Middle frontal gyrus (tissue), 1 donor: Measurements from ENCODE around the gene BRD7.
"Not testable (repeated sequence)": the region's sequence is repeated elsewhere in the genome, so short reads cannot be mapped to it uniquely, and the experiment has no call there.

Experiments used
- DNase-seq: peaks from one replicate; pipeline ENCODE4 v3.0.0-alpha.2; 2015; ENCODE audit warnings: low spot score; ENCODE audit errors: extremely low spot score

The BRD7 gene

DNA sequence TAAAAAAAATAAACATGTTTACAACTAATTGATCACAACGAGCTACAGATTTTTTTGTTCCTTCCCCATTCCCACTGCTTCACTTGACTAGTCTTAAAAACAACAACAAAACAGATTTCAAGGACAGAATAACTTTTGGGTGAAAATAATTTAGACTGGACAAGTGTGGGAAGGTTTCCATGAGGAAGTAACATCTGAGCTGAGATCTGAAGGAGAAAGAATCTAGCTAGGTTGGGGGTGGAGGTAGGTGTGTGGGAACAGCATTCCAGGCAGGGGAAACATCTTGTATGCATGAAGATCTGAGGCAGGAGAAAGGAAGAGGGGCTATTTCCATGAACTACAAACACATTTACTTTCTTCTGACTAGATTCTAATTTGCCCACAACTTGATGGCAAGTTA is 9.2 kb downstream of the BRD7 start:
- no peak for DNase-seq

DNA sequence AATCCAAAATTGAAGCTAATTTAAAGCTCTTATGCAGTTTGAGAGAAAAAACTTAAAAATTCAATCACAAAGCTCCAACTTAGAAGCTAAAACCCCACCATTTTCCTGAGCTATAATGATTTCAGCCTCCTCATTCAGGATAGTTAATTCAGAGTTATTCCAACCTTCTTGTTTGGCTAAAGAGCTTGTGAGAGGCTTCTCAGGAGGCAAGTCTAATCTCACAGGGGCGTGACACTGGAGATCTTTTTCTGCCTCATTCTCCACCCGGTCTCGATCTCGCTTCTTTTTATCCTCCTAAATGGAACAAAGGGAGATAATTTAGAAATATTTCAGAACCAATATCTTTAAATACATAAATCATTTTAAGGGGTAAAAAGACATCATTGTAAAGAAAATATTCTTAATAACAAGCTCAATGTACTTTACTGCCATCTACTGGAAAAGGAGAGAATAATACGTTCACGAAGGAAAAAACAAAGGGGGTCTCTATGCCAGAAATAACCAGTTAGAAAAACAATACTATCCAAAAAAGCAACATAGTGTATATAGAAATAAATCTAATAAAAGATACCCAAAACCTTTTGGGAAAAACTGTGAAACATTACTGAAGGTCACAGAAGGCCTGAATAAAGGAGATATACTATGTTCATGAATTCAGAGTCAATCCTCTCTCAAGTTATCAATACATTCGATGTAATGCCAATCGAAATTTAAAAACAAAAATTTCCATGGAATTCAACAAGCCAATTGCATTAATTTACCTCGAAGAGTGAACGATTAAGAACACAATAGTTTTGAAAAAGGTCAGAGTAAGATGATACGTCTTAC is 13.9 kb downstream of the BRD7 start:
- no peak for DNase-seq

DNA sequence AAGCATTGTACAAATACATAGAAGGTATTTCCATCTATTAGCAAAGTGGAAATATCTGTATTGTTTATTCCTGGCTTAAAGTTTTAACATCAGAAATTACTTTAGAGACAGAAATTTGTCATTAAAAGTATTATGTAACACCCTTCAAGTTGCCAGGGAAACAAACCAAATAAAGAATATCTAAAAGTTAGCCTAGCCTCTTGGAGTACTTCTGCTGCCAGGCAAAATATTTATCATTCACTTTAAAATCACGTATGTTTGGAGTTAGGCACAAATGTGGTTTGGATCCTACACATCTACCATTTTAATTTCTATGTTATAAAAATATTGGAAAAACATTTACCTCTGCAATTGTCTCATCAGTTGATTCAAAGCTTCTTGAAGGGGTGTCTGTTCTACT is 14.7 kb downstream of the BRD7 start:
- DNase-seq: no peak

GRCh38 chr16:50351952-50352351 is 16.8 kb downstream of the BRD7 start:
- DNase-seq: no peak

DNA sequence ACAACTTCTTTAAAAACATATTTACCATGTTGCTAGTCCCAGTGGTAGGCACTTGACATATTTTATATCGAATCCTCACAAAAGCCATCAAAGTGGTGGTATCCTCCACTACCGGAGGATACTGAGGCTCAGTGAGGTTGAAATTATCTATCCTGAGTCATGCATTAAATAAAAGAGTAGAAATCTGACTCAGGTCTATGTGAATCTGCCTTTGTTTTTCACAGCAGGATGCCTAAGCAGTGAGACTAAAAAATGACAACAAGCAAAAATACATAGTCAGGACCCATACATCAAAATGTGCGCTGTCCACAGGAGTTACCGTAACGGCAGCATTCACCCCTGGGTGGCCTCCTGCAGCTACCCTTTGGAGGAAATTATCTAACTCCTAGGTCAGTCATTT is 17.7 kb downstream of the BRD7 start:
- DNase-seq: no peak

- DNase-seq: not testable (repeated sequence)
Observed at GRCh38 chr16:50345210-50345609, 23.6 kb downstream of the BRD7 start.

DNA sequence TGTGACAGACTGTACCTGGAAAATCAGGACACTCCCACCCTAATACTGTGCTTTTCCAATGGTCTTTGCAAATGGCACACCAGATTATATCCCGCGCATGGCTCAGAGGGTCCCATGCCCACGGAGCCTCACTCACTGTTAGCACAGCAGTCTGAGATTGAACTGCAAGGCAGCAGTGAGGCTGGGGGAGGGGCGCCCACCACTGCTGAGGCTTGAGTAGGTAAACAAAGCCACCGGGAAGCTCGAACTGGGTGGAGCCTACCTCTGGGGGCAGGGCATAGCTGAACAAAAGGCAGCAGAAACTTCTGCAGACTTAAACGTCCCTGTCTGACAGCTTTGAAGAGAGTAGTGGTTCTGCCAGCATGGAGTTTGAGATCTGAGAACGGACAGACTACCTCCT is 25.2 kb downstream of the BRD7 start:
- not testable (repeated sequence) for DNase-seq

- no peak for DNase-seq
Observed at GRCh38 chr16:50340578-50340977, 28.2 kb downstream of the BRD7 start.

DNA sequence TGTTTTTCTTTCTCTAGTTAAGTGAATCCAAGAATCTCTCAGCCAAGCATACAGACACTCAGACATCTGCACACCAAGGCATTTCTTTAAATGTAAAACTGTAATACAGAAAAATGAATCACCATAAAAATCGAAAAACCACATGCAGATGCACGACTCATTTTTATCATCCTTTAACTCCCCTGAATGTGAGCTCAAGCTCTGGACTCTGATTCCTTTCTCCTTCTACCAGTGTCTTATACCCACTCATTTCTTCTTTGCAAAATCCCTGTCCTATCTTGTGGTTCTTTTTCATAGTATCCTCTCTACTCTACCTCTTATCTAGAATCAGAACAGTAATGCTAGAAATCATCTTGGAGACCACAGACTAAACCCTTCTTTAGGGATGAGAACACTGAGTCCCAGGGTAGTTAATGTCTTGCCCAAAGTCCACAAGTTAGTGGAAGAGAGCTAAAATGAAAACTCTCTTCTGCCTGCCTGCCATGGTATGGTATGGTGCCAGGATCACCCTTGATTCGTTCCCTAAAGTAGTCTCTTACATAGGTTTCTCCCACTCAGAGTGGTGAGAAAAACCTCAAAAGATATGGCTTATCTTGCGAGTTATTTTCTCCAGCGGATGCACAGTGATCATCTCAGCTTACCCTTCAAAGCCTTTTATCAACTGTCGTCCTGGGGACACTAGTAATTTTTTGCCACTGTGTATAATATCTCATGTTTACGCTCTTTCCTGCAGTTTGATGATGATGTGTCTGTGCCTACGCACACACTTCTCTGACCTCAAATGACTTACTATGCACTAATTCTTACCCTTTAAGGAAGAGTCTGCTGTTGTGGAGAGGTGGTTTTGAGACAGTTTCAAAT is 30.2 kb downstream of the BRD7 start:
- no peak for DNase-seq

DNA sequence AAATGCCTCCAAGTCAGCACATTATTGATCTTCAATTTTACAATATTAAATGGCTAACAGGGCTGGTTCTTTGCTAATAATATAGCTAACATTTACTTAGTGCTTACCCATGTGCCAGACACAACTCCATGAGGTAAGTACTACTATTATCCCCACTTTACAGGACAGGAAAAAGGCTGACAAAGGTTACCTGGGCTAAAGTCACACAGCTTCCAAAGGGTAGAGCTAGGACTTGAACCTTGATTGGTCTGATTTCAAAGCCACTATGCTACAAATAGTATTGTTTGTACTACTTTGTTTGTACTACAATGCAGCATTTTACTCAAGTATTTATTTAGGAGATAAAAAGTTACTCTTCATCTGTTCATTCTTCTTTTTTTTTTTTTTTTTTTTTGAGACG is 31.9 kb downstream of the BRD7 start:
- no peak for DNase-seq

- no peak for DNase-seq
Observed at GRCh38 chr16:50335196-50335958, 33.4 kb downstream of the BRD7 start.

- no peak for DNase-seq
Observed at GRCh38 chr16:50334106-50334975, 34.4 kb downstream of the BRD7 start.

DNA sequence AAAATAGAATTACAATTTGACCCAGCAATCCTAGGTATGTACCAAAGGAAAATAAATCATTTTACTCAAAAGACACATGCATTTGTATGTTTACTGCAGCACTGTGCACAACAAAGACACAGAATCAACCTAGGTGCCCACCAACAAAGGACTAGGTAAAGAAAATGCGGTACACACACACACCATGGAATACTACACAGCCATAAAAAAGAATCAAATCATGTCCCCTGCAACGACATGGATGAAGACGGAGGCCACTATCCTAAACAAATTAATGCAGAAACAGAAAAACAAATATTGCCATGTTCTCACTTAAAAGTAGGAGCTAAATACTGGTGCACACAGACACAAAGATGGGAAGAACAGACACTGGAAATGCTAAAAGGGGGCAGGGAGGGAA is 36.2 kb downstream of the BRD7 start:
- DNase-seq: no peak

- no peak for DNase-seq
Observed at GRCh38 chr16:50331570-50331969, 37.2 kb downstream of the BRD7 start.

GRCh38 chr16:50329446-50330189 is 39.2 kb downstream of the BRD7 start:
- DNase-seq: no peak

- DNase-seq: no peak
Observed at GRCh38 chr16:50326835-50327465, 41.8 kb downstream of the BRD7 start.

GRCh38 chr16:50326264-50326663 is 42.5 kb downstream of the BRD7 start:
- DNase-seq: no peak

DNA sequence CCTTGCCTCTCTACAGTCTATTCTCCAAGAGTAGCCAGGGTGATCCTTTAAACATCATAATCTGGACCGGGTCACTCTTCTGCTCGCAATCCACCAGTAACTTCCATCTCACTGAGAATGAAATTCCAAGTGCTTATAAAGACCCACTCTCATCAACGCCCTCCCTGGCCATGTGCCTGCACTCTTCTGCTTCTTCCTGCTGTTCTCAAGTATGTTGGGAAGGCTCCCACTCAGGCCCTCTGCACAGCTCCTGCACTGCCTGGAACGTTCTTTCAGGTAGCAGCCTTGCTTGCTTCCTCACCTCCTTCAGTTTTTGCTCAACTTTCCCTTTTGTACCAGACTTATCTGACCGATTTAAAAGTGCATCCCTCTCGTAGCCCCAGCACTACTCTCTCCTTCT is 44.4 kb downstream of the BRD7 start:
- no peak for DNase-seq

DNA sequence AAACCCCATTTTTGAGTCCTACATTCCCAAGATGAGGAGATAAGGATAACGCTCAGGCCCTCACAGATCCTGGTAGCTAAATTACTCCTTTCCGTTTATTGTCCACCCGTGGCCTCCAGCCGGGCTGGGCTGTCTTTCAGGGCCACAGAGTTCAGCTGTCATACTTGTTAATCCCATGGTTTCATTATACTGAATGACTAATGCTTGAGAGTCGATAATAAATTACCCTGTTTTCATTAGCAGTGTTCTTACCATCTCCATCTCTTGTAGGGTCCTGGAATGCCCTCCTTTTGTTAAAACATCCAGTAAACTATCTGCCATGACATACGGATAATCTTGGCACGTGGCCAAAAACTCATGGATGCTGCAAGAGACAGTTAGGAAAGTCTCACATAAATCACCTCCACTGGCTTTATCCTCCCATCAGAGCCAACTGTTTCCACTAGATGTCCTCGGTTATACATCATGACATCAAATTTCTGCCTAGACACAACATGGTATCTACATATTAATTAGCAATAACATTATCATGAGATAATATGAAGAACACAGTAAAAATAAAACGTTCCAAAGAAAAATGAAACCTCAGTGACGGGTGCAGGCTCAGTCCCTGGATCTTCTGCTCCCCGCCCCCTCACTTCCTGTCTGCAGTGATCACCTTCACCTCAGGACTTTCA is 45.3 kb downstream of the BRD7 start:
- DNase-seq: no peak
